Nephron (organoid): ENCODE measurements around the gene IL23R.
"Not testable (repeated sequence)": the region's sequence is repeated elsewhere in the genome, so short reads cannot be mapped to it uniquely, and the experiment has no call there.

ENCODE experiments used
- H3K27ac Mint-ChIP-seq, 3 experiments: 2 replicates each; pipeline ENCODE4 v1.8.0; 2020; ENCODE audit warnings: mixed read lengths in 3 of 3, mild to moderate bottlenecking in 2 of 3, moderate library complexity in 1 of 3
- H3K27me3 Mint-ChIP-seq: 2 replicates; pipeline ENCODE4 v1.8.0; 2021; ENCODE audit warnings: low read depth, mild to moderate bottlenecking, moderate library complexity, mixed read lengths
- H3K36me3 Mint-ChIP-seq: 2 replicates; pipeline ENCODE4 v1.8.0; 2020; ENCODE audit warnings: low read depth, mixed read lengths
- H3K4me1 Mint-ChIP-seq: 2 replicates; pipeline ENCODE4 v1.8.0; 2020; ENCODE audit warnings: mixed read lengths
- H3K4me3 Mint-ChIP-seq, 3 experiments: 2 replicates each; pipeline ENCODE4 v1.8.0; 2020; ENCODE audit warnings: mild to moderate bottlenecking in 3 of 3, mixed read lengths in 3 of 3, moderate library complexity in 2 of 3
- H3K9me3 Mint-ChIP-seq: 2 replicates; pipeline ENCODE4 v1.8.0; 2020; ENCODE audit warnings: mixed read lengths
- TF ChIP-seq, protein P1 (sequence below), 3 experiments: fragments of 200-600 bp; sonication (generic); IDR thresholded peaks; one replicate each; pipeline ENCODE4 v1.5.0; 2021; ENCODE audit warnings: antibody characterized with exemption in 3 of 3; ENCODE audit not compliant: unreplicated experiment in 3 of 3

Gene IL23R

DNA sequence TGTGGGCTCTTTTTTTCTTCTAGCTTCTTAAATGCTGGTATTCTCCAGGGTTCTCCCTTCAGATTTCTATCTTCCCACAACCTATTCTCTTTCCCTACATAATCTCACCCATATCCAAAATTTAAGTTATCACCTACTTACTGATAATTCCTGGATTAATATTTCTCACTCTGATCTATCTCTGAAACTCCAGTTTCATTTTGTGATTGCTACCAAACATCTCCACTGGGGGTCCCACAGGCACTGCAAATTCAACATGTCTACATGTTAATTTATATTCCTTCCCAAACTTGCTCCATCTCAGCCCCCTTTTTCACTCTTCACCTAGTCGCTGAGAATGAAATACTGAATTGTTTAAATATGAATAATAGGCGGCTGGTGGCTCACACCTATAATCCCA lies 21.6 kb upstream of the IL23R start:
- H3K27me3 Mint-ChIP-seq = peaks cover 5% of the 10 kb centered on the region
- H3K36me3 Mint-ChIP-seq = no peaks in the 10 kb centered on the region
- no peak overlapping the region for H3K27ac Mint-ChIP-seq
- TF ChIP-seq, protein P1, sequence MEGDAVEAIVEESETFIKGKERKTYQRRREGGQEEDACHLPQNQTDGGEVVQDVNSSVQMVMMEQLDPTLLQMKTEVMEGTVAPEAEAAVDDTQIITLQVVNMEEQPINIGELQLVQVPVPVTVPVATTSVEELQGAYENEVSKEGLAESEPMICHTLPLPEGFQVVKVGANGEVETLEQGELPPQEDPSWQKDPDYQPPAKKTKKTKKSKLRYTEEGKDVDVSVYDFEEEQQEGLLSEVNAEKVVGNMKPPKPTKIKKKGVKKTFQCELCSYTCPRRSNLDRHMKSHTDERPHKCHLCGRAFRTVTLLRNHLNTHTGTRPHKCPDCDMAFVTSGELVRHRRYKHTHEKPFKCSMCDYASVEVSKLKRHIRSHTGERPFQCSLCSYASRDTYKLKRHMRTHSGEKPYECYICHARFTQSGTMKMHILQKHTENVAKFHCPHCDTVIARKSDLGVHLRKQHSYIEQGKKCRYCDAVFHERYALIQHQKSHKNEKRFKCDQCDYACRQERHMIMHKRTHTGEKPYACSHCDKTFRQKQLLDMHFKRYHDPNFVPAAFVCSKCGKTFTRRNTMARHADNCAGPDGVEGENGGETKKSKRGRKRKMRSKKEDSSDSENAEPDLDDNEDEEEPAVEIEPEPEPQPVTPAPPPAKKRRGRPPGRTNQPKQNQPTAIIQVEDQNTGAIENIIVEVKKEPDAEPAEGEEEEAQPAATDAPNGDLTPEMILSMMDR (IDR thresholded peaks at IDR 0.05; ENCODE audit: unreplicated experiment in 3 of 3) = peak; percentile 23 to 34 (median 24)
- H3K9me3 Mint-ChIP-seq = no peaks in the 10 kb centered on the region
- H3K4me3 Mint-ChIP-seq = no peak overlapping the region
- no peaks in the 10 kb centered on the region for H3K4me1 Mint-ChIP-seq

DNA sequence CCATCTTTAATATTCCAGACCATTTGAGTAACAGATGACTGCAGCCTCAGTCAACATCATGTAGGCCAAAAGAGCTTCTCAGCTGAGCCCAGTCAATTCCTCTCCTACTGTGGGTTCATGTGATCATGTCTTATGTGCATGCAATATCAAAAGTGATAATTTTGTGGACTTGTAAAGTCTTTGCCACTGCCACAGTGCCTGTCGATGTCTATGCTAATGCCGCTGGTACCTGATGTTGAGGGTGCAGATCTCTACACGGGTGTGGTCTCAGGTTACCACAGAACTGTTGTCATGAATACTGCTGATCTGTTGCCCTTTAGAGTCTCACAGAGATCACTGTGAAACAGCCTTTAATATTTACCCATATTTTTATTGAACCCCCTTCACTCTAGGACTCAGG lies 20.2 kb upstream of the IL23R start:
- H3K36me3 Mint-ChIP-seq = no peaks in the 10 kb centered on the region

DNA sequence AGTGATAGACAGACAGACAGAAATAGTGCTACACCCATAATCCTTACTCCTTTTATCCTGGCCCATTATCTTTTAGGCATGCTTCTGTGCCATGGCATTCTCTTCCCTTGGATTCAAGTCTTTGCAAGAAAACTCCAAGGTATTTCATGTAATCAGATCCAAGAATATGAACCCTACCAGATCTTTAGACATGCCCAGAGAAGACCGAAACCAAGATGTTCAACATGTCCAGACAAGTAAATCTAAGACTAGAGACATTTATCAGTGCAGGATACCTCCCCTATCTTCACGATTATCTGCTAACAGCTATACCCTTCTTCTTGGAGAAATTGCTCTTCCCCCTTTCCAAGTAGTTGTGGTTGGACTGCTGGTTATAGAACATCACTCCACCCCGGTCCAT lies 19.7 kb upstream of the IL23R start:
- Mint-ChIP-seq H3K36me3 (no peaks in the 10 kb centered on the region), H3K27me3 (peaks cover 4% of the 10 kb centered on the region), H3K4me3 (no peak overlapping the region), H3K27ac (no peak overlapping the region), H3K4me1 (no peaks in the 10 kb centered on the region), H3K9me3 (no peaks in the 10 kb centered on the region)
- TF ChIP-seq, protein P1 (IDR thresholded peaks at IDR 0.05; ENCODE audit: unreplicated experiment in 3 of 3) = no peak

More for the DNA sequence above, 20.2 kb upstream of the IL23R start:
- Mint-ChIP-seq H3K4me3 (no peak overlapping the region), H3K9me3 (no peaks in the 10 kb centered on the region), H3K4me1 (no peaks in the 10 kb centered on the region), H3K27me3 (peaks cover 5% of the 10 kb centered on the region), H3K27ac (no peak overlapping the region)
- TF ChIP-seq, protein P1 (IDR thresholded peaks at IDR 0.05; ENCODE audit: unreplicated experiment in 3 of 3) = no peak

DNA sequence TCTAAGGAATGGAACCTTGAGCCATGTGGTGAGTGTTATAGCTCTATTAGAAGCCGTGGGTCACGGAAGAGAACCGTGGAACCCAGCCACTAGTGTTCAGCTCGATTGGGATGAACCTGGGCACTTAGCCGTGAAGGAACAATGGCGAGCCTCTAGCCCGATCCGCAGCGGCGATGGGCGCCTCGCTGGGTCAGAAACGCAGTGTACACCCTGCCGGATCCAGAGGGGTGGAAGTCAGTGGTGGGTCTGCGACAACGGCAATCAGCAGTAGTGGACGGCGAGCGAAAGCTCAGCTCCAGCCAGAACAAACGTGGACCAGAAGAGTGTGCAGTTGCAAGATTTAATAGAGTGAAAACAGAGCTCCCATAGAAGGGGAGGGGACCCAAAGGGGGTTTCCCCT lies 18.3 kb upstream of the IL23R start:
- not testable (repeated sequence) for H3K4me3 Mint-ChIP-seq, H3K27ac Mint-ChIP-seq, H3K9me3 Mint-ChIP-seq, H3K36me3 Mint-ChIP-seq, H3K4me1 Mint-ChIP-seq, H3K27me3 Mint-ChIP-seq

DNA sequence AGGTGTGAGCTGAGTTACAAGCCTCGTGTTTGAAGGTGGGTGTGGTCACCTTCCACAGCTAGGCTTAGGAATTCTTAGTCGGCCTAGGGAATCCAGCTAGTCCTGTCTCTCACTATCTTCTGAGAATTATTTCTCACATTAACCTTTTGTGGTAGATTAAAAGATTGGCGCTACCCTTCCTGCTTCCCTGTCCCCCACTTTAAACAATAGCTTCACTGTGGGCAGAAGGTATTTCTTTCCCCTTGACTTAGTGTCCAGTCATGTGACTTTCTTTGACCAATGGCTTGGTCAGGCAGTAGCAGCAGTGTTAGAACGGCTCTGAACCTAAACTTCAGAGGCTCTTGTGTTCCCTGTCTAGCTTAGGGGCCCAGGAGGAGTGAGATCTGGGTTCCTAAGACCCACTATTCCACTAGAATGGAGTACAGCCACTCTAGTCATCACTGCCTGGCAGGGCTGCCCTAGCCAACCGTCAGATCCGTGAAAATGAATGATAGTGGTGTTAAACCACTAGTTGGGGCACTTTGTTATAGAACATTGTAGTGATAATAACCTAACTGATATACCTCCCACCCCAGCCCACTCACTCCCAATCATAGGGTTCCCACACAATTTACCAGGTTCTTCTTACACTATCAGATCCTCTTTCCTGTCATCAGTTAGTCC lies 17.6 kb upstream of the IL23R start:
- H3K27me3 Mint-ChIP-seq = peaks cover 5% of the 10 kb centered on the region
- no peaks in the 10 kb centered on the region for H3K4me1 Mint-ChIP-seq
- peak overlapping the region in 1 of 3 experiments; percentile 27 for H3K27ac Mint-ChIP-seq
- TF ChIP-seq, protein P1 (IDR thresholded peaks at IDR 0.05; ENCODE audit: unreplicated experiment in 3 of 3) = no peak
- no peaks in the 10 kb centered on the region for H3K9me3 Mint-ChIP-seq
- no peak overlapping the region for H3K4me3 Mint-ChIP-seq
- H3K36me3 Mint-ChIP-seq = no peaks in the 10 kb centered on the region

DNA sequence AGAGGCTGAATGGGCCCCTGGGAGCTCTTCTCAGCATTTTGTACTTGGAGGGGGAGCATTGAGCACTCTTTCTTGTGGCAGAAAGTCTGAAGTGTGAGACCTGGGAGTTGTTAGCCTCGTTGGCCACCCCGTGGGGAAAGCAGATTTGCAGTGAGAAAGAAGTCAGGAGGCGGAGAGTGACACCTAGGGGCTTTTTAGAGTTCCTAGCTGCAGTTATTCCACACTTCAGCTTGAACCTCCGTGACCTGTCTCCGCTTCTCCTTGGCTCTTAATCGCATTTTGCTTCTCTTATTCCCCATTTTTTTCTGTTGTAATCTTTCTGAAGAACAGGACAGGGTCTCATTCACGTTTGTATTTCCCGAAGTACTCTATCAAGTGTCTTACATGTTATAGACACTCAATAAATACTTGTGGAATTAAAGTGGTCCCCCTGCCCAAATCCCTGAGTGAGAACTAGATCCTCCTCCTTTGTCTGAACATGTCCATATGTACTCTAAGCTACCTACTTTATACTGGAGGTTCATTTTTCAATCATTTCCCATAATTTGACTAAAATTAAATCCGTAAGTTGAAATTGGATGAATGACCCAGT lies 17.0 kb upstream of the IL23R start:
- H3K9me3 Mint-ChIP-seq = no peaks in the 10 kb centered on the region
- TF ChIP-seq, protein P1 (IDR thresholded peaks at IDR 0.05; ENCODE audit: unreplicated experiment in 3 of 3) = peak; percentile 76 to 90 (median 80)
- peaks cover 9% of the 10 kb centered on the region for H3K27me3 Mint-ChIP-seq
- peak overlapping the region in 1 of 3 experiments; percentile 27 for H3K27ac Mint-ChIP-seq
- no peaks in the 10 kb centered on the region for H3K4me1 Mint-ChIP-seq
- no peaks in the 10 kb centered on the region for H3K36me3 Mint-ChIP-seq
- no peak overlapping the region for H3K4me3 Mint-ChIP-seq
